Middle frontal gyrus (tissue), 1 donor: Measurements from ENCODE around the gene GRAMD2A.

ENCODE experiments used
- DNase-seq: peaks from one replicate; pipeline ENCODE4 v3.0.0-alpha.2; 2015; ENCODE audit warnings: low spot score; ENCODE audit errors: extremely low spot score

GRAMD2A gene

DNA sequence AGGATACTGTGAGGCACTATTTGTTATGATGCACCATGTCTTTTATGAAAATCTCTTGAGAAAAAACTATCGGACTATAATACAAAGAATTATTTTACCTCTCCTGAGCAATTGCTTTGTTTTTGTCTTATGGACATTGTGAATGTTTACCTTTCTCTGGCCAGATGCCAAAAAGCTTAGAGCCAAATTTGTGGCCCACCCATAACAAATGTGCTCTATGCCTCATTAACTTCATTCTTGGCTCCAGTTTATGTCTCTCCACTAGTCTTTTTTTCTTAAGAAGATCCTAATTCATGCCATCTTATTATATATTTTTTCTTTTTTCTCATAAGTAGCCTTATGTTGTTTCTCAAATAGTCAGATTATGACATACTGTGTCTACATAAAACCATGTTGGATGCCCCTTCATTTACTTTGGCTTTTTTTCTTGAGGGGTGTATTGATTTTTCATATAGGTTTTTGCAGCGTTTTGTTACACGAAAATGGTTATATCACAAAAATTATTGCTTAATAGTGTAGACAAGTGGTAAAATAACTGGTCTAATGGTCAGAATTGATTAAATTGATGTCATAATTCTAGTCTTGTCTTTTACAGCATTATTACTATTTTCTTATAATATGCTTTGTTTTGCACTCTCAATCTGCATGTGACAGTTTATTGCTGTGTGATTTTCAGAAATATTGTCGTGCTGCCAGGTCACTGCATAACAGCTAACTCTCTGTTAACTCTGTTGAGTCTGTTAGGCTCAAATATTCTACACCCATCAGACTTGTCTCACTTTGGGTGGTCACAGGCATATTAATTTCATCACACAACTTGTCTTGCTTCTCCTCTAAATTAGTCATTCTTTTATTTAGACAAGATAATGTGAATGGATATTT is 61.2 kb downstream of the GRAMD2A start:
- no peak for DNase-seq

GRCh38 chr15:72135719-72136118 is 61.9 kb downstream of the GRAMD2A start:
- no peak for DNase-seq

DNA sequence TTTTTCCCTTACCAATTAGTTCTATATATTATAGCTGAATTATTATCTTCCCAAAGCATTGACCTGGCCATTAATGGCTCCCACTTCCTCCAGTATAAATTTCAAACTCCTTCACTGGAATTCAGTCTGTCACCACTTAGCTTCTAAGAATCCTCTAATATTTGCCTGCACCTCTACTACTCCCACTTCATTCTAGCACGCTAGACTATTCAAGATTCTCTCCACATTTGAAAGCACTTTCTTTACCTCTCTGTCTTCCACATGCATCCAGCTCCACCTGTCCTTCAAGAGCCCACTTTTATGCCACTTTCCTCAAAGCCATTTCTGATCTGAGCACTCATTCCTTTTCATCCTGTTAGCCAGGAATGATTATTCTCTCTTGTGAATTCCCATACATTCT is 64.4 kb downstream of the GRAMD2A start:
- no peak for DNase-seq

- DNase-seq = no peak
Observed at GRCh38 chr15:72131922-72132321, 65.7 kb downstream of the GRAMD2A start.

DNA sequence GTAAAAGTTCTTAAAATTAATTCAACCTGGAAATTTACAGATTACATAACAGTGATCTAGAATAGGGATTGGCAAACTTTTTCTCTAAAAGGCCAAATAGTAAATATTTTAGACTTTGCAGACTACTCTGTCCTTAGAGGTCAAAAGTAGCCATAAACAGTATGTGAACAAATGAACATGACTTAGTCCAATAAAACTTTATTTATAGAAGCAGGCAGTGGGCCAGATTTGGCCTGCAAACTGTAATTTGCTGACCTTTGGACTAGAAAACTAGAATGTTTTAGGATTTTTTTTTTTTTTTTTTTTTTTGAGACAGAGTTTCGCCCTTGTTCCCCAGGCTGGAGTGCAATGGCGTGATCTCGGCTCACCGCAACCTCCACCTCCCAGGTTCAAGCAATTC is 67.3 kb downstream of the GRAMD2A start:
- no peak for DNase-seq

GRCh38 chr15:72128359-72128758 is 69.2 kb downstream of the GRAMD2A start:
- no peak for DNase-seq

DNA sequence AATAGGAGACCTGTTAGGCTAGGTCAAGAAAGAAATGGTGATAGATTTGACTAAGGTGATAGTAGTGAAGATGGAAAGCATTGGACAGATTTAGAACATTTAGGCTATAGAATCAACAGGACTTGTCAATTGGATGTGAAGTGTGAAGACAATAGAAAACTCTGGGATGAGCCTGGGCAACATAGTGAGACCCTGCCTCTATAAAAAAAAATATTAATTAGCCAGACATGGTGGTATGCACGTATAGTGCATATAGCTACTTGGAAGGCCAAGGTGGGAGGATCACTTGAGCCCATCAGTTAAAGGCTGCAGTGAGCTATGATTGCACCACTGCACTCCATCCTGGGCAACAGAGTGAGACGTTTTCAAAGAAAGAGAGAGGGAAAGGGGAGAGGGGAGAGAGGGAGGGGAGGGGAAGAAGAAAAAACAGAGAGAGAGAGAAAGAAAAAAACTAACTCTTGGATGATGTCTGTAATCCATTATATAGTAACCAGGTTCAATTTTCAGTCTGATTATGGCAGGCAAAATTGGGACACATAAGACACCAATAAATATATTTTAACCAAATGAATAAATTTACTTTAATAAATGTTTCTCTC is 69.8 kb downstream of the GRAMD2A start:
- DNase-seq = no peak

DNA sequence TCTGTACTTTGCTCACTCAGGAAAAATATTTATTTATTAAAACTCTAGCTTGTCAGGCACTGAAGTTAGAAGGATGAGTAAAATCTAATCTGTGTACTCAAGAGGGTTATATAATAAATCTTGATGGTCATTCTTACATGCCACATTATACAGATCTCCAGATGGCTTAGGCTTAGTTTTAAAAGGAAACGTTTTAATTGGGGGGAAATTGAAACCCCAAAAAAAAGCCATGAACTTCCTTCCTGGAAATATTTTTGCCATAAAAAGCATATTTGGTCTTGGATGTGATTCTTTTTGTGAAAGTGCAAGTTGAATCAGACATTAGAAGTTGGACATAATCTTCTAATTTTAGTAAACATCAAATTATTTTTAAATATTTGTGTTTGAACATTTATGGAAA is 73.4 kb downstream of the GRAMD2A start:
- no peak for DNase-seq

DNA sequence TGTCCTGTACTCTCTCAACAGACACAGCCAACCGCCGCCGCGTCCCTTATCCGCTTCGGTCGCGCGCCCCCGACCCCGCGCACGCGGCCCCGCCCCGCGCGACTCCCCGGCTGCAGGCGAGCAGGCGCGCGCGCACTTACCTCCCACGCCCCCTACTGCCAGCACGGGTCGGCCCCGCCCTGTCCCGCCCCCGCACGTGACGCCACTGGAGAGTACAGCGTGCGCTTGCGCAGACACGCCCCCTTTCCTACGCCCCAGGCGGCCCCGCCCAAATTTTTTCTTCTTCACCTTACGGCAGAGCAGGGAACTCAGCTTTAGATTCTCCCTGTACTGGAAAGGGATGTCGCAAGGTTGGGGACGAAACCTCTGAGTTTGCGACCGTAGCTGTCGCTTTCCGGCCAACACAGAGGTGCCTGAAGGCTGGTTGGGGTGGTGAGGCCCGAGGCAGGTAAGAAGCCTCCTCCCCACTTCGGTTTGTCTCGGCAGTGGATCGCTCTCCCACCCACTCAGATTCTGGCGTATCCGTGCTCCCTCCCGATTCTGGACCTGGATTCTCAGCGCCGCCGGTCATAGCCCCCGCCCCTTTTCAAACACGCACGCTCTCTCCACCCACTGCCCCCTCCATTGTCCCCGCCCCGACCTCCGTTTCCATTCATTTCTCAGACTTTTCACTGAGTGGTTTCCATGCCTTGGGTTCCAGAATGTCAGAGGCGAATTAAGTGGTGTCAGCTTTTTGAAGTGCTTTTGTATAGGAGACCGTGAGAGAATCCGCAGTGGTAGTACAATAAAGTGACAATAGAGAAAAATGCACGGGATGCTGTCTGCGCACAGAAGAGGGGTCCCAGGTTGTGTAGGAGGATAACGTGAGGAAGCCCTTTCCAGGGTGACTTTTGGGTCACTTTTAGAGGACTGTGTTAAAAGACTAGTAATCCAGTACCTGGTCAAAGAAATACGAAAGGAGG is 79.3 kb downstream of the GRAMD2A start, which contains the start of the genes MYO9A and SENP8:
MYO9A (minus strand) TSS at position 134 of the 962 bp plus-strand sequence. CDS start 71,587 bp downstream, outside the sequence.
SENP8 (plus strand) TSS at position 387 of the 962 bp plus-strand sequence. CDS start 21,221 bp downstream, outside the sequence.
- DNase-seq = peak; percentile 92

DNA sequence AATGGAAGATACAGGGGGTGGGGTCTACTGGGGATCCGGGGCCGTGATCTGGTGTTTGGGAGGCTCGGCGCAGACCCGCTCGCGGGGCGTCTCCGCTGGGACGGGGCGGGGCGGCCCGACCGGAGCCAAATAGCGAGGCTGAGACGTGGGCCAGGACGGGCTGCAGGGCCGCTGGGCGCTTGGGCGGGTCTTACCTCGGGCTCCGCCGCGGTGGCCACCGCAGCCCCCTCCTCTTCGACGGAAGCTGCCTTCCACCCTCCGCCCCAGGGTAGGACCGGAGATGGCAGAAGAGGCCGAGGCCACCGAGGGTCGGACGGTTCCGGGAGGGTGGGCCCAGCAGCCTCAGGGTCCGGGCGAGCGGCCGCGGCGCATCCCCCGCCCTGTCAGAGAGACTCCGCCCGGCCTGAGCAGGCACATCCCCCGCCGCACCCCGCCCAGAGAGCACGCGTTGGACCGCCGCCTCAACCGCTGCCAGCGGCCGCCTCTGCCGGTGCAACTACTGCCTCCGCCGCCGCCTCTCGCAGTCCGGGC is 80.0 kb downstream of the GRAMD2A start:
- no peak for DNase-seq

GRCh38 chr15:72116731-72117485 is 80.7 kb downstream of the GRAMD2A start:
- DNase-seq = no peak

DNA sequence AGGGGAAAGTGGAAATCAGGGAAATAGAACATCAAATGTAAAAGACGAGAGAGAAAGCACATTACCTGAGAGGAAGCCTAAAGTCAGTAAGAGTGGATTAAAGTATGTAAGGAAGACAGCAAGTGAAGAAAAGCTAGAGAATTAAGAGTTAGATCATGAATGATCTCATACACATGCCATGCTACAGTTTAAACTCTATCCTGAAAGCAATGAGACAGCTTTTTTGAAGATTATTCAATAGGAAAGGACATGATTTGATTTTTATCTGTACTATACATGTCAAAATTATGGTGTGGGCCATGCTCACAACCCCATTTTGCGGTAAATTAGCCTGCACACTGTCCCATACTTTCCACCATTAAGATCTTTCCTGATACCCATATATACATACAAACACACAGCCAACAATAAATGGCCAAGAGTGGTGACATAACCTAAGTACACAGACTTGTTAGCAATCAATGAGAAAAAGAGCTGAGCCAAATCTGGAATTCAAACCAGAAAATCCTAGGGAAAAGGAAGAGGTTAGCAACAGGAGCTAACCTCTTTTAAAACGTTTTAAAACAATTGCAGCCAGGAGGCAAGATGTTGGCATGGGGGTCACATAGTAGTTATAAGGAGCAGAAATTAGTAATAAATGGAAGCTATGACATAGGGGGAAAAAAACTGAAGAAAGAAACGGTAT is 84.1 kb downstream of the GRAMD2A start:
- DNase-seq = no peak

- no peak for DNase-seq
Observed at GRCh38 chr15:72112805-72113204, 84.8 kb downstream of the GRAMD2A start.

GRCh38 chr15:72112116-72112515 is 85.5 kb downstream of the GRAMD2A start:
- no peak for DNase-seq

- no peak for DNase-seq
Observed at GRCh38 chr15:72110355-72110754, 87.2 kb downstream of the GRAMD2A start.
